Natural killer cell (primary cell): ENCODE measurements around the gene WDR33. TPM values are rescaled to one million over a fixed set of nuclear protein-coding genes. Genes with fewer than 3 reads are reported as not detected.

ENCODE experiments used
- ATAC-seq, 3 donors: fragments of 150-1000 bp in 2 of 3; fragments of 200-7000 bp in 1 of 3; cut with Tn5 transposase; 1 replicate in 1 of 3; 2 replicates in 2 of 3; pipeline ENCODE4 v1.10.0; 2021; ENCODE audit warnings: mild to moderate bottlenecking in 2 of 3, moderate library complexity in 2 of 3
- DNase-seq, 2 donors: peaks; one replicate each; pipeline versions ENCODE4 v3.0.0 to v3.0.0-alpha.2; 2013 to 2021; ENCODE audit warnings: mixed read lengths in 1 of 2
- H3K27ac ChIP-seq: one replicate; pipeline ENCODE4 v1.5.1; 2013; ENCODE audit warnings: mild to moderate bottlenecking, low read length
- H3K27me3 ChIP-seq: one replicate; pipeline ENCODE4 v1.6.1; 2013; ENCODE audit warnings: low read length; ENCODE audit not compliant: control insufficient read depth, insufficient read depth
- H3K36me3 ChIP-seq: one replicate; pipeline ENCODE4 v1.6.1; 2013; ENCODE audit warnings: low read length; ENCODE audit not compliant: control insufficient read depth, insufficient read depth
- H3K4me1 ChIP-seq: one replicate; pipeline ENCODE4 v1.6.1; 2013; ENCODE audit warnings: low read length; ENCODE audit not compliant: control insufficient read depth, insufficient read depth
- H3K4me3 ChIP-seq: one replicate; pipeline ENCODE4 v1.5.1; 2013; ENCODE audit warnings: low read length
- H3K9me3 ChIP-seq: one replicate; pipeline ENCODE4 v1.6.1; 2013; ENCODE audit warnings: low read length; ENCODE audit not compliant: control insufficient read depth, insufficient read depth
- H3K27ac Mint-ChIP-seq, 2 donors: one replicate each; pipeline ENCODE4 v1.8.0; 2022; ENCODE audit warnings: mild to moderate bottlenecking in 2 of 2, mixed read lengths in 2 of 2, moderate library complexity in 1 of 2
- H3K27me3 Mint-ChIP-seq, 2 donors: one replicate each; pipeline ENCODE4 v1.8.0; 2022; ENCODE audit warnings: low read depth in 2 of 2, mixed read lengths in 2 of 2
- H3K36me3 Mint-ChIP-seq: one replicate; pipeline ENCODE4 v1.8.0; 2022; ENCODE audit warnings: mixed read lengths
- H3K4me1 Mint-ChIP-seq, 2 donors: one replicate each; pipeline ENCODE4 v1.8.0; 2022; ENCODE audit warnings: mixed read lengths in 2 of 2
- H3K4me3 Mint-ChIP-seq: one replicate; pipeline ENCODE4 v1.8.0; 2022; ENCODE audit warnings: mild to moderate bottlenecking, moderate library complexity, mixed read lengths
- H3K9me3 Mint-ChIP-seq, 2 donors: one replicate each; pipeline ENCODE4 v1.8.0; 2022; ENCODE audit warnings: mixed read lengths in 2 of 2
- WGBS: methylation state at CpG from one replicate; pipeline ENCODE4 v1.1.7; 2013; ENCODE audit warnings: missing lambda C conversion rate; ENCODE audit not compliant: insufficient coverage; 5-methylcytosine and 5-hydroxymethylcytosine counted together
- intact Hi-C: fragments of 100-400 bp; cut with micrococcal nuclease; formaldehyde crosslinking; loops from one replicate; pipeline ENCODE4 v1.14.2; 2022
- total RNA-seq, 4 donors: library from RNA; stranded (reverse); fragments of 120-200 nt in 1 of 4; gene quantifications; one replicate each; pipeline versions ENCODE4 v1.2.3 to v1.2.4, GENCODE V29; 2013 to 2022
- TF ChIP-seq, protein P1 (sequence below): fragments of 200-600 bp; IDR thresholded peaks from one replicate; pipeline ENCODE4 v1.8.0; 2022; ENCODE audit warnings: antibody characterized with exemption

WDR33 gene
- total RNA-seq, 3 donors from 2014 or later (not counting 1 experiment from before 2014, with no cell fraction given) = 55.2 to 78.4 (median 55.3) TPM

DNA sequence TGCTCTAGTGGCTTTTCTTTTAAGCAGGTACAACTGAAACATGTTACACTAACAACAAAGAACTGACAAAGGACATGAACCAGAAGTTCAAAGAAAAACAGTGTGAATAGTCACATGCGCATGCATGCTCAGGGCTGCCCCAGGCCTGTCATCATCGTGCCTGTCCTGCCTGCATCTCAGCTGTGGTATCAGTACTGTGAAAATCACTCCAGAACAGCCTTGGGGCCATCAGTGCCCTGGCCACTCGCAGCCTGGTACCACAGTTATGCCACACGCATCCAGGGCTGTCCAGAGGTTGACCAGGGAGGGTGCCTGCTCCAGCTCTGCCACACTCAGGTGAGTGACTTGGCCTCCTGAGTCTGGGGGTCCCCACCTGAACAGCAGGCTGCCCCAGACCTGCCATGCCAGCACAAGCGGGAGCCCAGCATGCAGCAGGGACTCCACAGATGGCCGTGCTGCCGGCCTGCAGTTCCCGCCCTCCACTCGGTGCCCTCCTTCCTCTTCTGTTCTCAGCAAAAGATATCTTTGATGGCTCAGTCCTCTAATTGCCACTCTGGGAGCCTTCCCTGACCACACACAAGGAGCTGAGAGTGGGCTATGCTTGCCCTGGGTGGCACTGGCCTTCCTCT, 147.9 kb downstream of the WDR33 start:
- ATAC-seq = no peak
- WGBS = 88% methylated on average over 9 of the region's 9 CpGs
- peaks cover 29 to 44% of the 10 kb centered on the region in 2 donors for H3K27me3 Mint-ChIP-seq

DNA sequence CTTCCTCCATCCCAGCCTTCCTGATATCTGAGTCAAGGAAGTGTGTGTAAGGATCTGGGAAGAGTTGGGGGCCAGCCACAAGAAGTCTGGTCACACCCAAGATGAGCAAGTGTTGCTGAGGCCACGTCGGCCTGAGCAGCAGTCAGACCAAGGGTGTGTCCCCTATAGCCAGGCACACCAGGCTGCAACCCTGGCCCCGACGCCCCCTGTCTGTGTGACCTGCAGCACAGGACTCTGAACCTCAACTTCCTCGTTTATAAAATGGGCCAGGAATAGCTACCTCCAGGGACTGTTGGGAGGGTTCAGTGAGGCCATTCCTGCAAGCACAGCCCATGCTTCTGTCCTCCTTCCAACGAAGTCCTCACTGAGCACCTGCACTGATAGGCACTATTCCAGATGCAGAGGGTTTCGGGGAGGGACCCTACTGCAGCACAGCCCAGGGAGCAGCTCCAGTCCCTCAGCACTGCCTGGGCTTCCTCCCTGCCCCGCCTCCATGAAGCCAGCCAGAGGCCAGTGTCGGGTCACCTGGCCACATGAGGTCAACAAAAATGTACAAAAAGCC, 148.9 kb downstream of the WDR33 start:
- Mint-ChIP-seq H3K4me1 (peaks cover 0 to 7% of the 10 kb centered on the region in 2 donors), H3K36me3 (no peaks in the 10 kb centered on the region), H3K27me3 (peaks cover 27 to 35% of the 10 kb centered on the region in 2 donors), H3K27ac (no peak overlapping the region), H3K9me3 (no peaks in the 10 kb centered on the region), H3K4me3 (no peak overlapping the region)
- DNase-seq (no peak), ATAC-seq (no peak)
- TF ChIP-seq, protein P1, sequence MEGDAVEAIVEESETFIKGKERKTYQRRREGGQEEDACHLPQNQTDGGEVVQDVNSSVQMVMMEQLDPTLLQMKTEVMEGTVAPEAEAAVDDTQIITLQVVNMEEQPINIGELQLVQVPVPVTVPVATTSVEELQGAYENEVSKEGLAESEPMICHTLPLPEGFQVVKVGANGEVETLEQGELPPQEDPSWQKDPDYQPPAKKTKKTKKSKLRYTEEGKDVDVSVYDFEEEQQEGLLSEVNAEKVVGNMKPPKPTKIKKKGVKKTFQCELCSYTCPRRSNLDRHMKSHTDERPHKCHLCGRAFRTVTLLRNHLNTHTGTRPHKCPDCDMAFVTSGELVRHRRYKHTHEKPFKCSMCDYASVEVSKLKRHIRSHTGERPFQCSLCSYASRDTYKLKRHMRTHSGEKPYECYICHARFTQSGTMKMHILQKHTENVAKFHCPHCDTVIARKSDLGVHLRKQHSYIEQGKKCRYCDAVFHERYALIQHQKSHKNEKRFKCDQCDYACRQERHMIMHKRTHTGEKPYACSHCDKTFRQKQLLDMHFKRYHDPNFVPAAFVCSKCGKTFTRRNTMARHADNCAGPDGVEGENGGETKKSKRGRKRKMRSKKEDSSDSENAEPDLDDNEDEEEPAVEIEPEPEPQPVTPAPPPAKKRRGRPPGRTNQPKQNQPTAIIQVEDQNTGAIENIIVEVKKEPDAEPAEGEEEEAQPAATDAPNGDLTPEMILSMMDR = no peak
- intact Hi-C loops = no loop called here
- no peaks in the 10 kb centered on the region for H3K4me1 ChIP-seq
- no peaks in the 10 kb centered on the region for H3K36me3 ChIP-seq
- WGBS = 75% methylated on average over 9 of the region's 9 CpGs
- H3K9me3 ChIP-seq = no peaks in the 10 kb centered on the region
- H3K27ac ChIP-seq = no peak overlapping the region
- H3K4me3 ChIP-seq = no peak overlapping the region
- peaks cover 12% of the 10 kb centered on the region for H3K27me3 ChIP-seq

More for the DNA sequence above, 147.9 kb downstream of the WDR33 start:
- H3K27ac ChIP-seq = no peak overlapping the region
- intact Hi-C loops = no loop called here
- Mint-ChIP-seq H3K27ac (no peak overlapping the region), H3K4me3 (no peak overlapping the region), H3K9me3 (no peaks in the 10 kb centered on the region), H3K4me1 (peaks cover 0 to 7% of the 10 kb centered on the region in 2 donors), H3K36me3 (no peaks in the 10 kb centered on the region)
- H3K9me3 ChIP-seq = no peaks in the 10 kb centered on the region
- no peaks in the 10 kb centered on the region for H3K36me3 ChIP-seq
- H3K27me3 ChIP-seq = peaks cover 12% of the 10 kb centered on the region
- H3K4me1 ChIP-seq = no peaks in the 10 kb centered on the region
- H3K4me3 ChIP-seq = no peak overlapping the region
- DNase-seq = no peak
- TF ChIP-seq, protein P1 = no peak

DNA sequence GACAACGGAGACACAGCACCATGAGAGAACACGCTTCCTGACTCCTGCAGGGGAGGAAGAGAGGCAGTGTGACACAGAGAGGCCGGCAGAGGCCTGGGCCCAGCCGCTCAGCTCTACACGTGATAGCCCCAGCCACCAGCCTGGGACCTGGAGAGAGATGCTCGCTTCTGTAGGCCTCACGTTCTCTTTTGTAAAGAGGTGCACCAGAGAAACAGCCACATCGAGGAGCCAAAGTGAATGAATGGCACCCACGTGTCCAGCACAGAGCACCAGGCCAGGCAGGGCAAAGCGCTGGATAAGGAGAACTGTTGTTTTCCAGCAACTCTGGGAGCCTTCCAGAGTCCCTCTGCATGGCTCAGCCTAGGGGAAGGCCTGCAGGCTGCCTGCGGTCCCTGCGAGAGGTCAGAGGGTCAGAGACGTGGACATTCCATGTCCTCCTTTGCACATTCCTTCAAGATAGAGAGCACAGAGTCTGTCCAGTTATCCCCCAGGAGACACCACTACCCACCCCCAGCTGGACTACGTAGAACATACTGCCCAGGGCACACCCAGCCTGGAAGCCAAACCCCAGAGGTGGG, 149.8 kb downstream of the WDR33 start:
- TF ChIP-seq, protein P1 = no peak
- no peak for DNase-seq
- H3K27me3 Mint-ChIP-seq = peaks cover 20 to 26% of the 10 kb centered on the region in 2 donors

More for the DNA sequence above, 149.8 kb downstream of the WDR33 start:
- no peaks in the 10 kb centered on the region for H3K9me3 ChIP-seq
- H3K27ac Mint-ChIP-seq = no peak overlapping the region
- H3K4me1 Mint-ChIP-seq = peaks cover 0 to 7% of the 10 kb centered on the region in 2 donors
- H3K9me3 Mint-ChIP-seq = no peaks in the 10 kb centered on the region
- H3K4me1 ChIP-seq = no peaks in the 10 kb centered on the region
- H3K36me3 ChIP-seq = no peaks in the 10 kb centered on the region
- H3K27me3 ChIP-seq = peaks cover 9% of the 10 kb centered on the region
- 91% methylated on average over 14 of the region's 14 CpGs for WGBS
- ATAC-seq = no peak
- no peak overlapping the region for H3K4me3 Mint-ChIP-seq
- no peak overlapping the region for H3K4me3 ChIP-seq
- H3K27ac ChIP-seq = no peak overlapping the region
- intact Hi-C loops = no loop called here
- H3K36me3 Mint-ChIP-seq = no peaks in the 10 kb centered on the region
